Activated effector memory CD4-positive, alpha-beta T cell treated with anti-CD3 and anti-CD28 coated beads, Interleukin-2, amount 50 U/mL, for 16 hours (primary cell): ENCODE data around the gene MAPKAPK3.

Experiments used
- DNase-seq: peaks from one replicate; pipeline ENCODE4 v3.0.0-alpha.2; 2020

The MAPKAPK3 gene

DNA sequence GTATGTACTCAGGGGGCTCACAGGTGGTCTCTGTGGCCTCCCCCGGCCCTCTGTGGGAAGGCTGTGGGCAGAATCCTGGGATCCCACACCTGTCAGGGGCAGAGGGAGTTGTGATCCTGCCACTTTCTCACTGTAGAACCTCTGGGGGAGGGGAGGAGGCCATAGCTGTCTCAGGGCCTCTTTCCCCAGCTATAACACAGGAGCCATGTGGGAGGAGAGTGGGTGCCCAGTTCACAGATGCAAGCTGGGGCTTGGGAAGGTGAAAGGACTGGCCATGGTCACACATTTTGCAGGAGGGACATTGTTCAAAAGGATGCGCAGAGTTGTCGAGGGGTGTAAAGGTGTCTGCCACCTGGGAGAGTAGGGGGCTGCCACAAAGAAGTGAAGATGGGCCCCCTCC, 11.7 kb downstream of the MAPKAPK3 start:
- no peak for DNase-seq

DNA sequence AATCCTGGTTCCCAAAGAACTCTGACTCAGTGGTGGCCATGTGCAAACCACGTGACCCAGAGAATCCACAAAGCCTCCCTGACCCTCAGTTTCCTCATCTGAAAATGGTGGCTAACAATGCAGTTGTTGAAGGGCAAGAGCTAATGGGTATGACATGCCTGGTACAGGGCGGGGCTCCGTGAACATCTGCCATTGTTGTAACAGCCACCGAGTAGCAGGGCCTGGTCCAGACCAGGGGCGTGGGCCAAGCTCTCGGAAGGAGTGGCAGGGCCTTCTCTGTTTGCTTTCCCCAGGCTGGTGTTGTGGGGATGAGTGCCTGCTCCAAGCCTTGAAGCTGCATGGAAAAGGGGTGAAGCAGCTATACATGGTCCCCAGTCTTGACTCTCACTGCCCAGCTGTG, 13.4 kb downstream of the MAPKAPK3 start:
- no peak for DNase-seq

DNA sequence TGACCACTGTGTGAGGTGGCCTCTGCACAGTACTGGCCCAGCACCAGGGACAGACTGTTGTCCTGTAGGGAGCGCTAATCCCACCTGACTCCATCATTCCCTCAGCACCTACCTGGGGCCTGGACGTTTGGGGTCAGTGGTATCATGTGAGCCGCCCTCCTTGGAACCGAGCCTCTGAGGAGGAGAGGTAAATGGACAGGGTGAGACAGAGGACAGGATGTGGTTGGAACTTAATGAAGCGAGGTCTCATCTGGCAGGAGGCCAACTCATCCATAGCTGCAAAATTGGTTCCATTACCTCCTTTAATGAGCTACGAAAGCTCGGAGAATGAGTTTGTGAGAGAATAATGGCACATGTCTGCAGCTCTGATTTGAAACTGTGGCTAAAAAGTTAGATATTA, 13.9 kb downstream of the MAPKAPK3 start:
- no peak for DNase-seq

DNA sequence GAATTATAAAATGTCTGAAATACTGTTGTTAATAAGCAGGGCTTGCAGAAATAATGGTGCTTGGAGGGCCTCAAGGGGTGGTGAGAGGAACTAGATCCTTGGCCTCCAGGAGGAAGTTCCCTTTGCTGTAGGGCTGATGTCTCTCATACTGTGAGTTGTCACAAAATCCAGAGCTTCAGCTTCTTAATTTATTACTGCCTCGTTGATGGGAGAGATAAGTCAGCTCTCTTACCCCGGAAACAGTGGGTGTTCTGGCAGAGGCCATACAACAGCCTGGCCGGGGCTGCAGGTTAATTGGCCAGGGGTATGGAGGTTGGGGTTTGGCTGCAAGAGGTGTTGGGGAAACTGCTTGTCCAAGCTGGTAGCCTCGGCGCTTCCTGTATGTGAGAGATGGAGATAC, 15.5 kb downstream of the MAPKAPK3 start:
- DNase-seq: no peak

DNA sequence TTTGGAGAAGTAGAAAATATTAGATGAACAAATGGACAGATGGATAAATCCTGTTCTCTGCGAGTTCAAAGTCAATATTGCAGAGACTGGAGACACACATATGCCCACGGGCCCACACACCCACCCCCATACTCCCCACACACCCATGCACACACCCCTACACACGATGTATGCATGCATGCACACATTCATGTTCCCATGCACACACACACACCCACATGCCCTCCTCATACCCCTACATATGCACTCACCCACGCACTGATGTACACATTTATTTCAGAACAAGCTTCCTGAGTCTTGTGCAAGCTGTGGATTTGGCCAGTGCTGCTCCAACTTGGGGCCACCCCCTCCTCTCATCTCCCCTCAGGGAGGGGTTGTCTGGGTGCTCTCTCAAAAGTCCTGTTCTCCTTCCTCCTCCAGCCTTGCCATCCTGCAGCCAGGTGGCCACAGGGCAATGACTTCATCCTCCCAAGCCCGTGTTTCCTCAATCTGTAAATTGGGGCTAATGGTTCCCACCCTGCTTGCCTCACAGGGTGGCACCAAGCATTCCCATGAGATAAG, 16.4 kb downstream of the MAPKAPK3 start:
- no peak for DNase-seq

DNA sequence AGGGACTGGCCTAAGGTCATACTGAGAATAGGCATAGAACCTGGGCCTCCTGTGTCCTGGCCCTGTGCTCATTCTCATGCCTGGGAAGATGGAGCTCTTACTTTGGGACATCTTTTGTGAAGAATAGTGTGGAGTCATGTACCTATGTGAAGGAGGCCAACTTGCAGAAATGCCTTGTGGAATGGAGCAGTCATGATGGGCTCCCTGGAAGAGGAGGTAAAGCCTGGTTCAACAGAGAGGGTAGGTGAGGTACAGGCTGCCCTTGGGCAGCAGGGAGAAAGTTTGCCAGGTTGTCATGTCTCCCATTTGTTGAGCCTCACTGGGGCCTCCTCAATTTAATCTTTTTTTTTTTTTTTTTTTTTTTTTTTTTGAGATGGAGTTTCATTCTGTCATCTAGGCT, 18.1 kb downstream of the MAPKAPK3 start:
- no peak for DNase-seq

DNA sequence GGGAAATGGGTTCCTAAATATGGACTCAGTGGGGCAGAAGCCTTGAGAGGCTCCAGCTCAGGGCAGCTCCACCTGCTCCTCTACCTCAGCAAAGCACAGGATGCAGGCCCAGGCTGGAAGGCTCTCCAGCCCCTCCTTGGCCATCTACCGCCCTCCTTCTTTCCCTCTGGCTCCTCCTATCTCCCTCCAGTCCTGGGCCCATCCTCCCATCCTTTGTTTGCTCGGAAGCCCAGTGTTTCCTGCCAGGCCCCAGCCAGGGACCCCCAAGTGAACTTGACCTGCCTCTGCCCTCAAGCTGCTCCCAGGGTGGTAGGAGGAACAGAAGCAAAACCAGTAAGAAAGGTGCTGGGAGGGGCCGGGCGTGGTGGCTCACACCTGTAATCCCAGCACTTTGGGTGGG, 20.1 kb downstream of the MAPKAPK3 start:
- no peak for DNase-seq

DNA sequence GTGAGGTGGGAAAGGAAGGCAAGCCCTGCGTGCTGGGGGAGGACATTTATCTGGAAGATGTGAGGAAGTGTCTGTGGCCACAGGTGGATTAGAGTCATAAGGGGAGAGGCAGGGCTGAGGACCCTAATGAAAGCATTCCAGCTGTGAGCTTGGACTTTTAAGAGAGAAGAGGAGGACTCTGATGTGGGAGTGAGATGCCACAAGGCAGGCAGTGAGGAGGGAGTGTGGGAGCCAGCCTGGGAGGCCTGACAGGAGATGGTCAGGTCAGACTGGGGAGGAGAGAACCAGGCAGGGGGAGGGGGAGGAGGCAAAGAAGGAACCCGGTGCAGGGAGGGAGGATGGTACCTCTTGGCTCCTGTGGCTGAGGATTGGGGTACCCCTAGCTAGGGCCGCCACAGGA, 21.0 kb downstream of the MAPKAPK3 start:
- no peak for DNase-seq

DNA sequence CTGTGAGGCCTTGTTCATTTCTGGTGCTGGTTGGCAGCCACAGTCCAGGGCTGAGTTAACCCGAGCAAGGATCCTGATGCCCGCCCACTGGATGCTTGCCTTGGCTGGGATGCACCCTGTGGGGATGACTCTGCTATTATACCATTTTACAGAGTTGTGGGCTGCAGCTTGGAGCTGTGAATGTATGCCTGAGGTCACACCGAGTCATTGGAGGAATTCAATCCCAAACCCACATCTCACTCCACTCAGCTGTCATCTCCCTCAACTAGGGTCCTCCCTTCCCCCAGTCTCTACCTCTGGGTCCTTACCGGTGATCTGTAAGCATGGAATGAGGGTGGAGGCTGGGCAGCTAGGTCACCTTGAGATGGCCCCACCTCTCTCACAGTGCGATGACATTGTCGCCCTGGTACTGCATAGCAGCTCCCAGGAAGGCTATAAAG, 22.1 kb downstream of the MAPKAPK3 start:
- DNase-seq: no peak

DNA sequence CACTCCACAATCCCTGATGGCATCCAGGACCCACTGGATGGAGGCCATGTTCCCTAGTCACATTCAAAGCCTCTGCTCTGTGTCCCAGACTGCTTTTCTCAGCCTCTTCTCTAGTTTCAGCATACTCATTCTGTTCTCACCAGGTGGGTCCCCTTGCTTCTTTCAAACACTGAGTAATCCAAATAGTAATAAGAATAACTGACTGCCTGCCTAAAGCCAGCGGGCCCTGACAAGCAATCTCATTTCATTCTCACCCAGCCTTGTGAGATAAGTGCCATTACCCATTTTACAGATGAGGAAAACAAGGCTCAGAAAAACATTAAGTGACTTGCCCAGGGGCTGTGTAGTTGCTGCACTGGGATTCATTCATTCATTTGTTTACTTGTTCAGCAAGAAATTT, 25.4 kb downstream of the MAPKAPK3 start:
- no peak for DNase-seq

DNA sequence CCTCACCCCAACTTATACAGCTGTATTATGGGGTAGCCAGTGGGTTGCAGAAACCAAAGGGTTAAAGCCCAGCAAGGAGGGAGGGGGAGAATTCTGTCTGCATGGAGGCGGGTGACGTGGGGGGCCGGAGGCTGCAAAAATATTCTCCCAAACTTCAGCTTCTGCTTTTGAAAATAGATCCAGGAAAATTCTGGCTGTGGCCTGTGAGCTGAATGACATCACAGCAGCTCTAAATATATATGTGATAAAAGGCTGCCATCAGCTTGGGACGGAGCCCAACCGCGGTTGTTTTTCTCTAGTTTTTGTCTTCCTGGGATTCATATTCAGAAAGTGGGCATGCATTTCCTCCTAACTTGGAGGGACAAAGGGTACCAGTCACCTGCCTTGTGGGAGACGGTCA, 27.6 kb downstream of the MAPKAPK3 start:
- DNase-seq: no peak

DNA sequence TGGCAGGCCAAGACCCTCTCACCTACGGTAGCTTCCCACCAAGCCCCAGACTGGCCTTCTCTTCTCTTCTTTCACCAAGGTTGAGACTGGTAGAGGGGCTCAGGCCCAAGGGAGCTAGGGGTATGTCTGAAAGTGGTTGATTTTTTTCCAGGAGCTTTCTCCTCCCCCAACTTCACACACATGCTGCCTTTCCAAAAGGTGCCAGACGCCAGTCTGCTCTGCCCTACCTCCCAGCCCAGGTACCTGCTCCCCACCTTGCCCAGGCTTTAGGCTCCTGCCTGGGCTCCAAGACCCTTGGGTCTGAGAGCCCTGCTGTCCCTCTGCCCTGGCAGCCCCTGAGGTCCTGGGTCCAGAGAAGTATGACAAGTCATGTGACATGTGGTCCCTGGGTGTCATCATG, 28.4 kb downstream of the MAPKAPK3 start:
- no peak for DNase-seq

DNA sequence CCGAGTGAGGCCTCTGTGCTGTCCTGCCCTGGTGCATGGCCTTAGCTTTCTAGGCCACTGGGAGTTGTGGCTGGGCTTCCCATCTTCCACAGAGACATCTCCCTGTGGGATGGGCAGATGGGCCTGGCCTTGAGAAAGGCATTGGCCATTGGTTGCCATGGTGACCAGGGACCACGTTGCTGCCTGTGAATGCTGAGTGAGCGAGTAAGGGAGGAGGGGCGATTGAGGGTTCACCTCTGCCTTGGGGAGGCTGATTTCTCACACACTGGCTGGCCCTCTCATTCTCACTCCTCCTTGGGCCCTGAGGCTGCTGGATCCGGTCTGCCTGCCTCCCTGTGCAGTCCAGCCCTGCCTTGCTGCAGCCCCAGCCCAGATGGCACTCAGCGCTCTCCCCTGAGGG, 31.4 kb downstream of the MAPKAPK3 start:
- no peak for DNase-seq

DNA sequence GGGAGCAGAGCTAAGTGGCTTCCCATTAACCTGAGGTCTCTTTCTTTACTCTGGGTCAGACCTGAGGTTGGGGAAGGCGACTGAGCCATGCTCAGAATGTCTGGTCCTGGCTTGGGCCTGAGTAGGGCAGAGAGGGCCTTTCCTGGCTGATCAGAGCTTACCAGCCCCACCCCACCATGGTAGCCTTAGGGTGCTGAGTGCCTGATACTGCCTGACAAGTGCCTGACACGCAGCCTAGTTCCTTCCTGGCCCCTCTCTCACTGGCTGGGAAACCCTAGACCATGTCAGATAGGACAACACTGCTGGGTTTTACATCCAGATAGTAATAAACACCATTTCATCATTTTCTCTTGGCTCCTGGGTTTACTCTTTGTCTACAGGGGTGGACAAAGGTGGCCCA, 32.0 kb downstream of the MAPKAPK3 start:
- no peak for DNase-seq

DNA sequence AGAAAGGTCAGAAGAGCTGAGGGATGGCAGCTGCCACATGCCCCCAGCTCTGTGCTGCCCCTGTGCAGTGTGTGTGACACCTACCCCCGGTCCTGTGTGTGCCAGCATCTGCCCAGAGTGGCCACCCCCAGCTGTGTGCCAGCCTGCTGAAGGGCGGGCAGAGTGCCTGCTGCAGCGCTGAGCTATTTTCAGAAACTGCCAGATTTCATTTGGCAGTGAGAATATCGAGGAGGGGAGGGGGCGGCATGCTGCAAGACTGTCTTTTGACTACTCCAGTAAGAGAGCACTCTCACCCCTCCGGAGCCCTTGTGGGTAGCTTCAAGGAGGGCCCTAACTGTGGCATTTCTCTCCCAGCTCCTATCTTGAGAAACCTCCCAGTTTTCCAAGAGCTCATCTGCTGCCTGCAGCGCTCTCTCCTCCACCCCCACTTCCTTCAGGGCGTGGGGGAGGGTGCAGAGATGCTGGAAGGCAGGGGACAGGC, 32.5 kb downstream of the MAPKAPK3 start:
- DNase-seq: no peak

DNA sequence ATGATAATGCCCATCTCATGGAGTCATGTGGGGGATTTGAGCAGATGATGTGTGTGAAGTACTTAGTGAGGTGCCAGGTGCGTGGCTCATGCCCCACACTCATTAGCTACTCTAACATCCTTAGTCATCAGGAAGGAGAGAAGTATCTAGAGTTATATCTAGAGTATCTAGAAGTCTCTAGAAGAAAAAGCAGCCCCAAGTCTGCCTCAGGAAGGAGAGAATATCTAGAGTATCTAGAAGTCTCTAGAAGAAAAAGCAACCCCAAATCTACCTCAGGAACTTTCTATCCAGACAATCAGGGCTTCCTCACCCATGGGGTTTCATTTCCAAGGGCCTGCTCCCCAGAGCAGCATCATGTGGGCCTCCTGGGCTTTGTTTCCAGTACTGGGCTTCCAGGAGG, 33.1 kb downstream of the MAPKAPK3 start:
- no peak for DNase-seq

DNA sequence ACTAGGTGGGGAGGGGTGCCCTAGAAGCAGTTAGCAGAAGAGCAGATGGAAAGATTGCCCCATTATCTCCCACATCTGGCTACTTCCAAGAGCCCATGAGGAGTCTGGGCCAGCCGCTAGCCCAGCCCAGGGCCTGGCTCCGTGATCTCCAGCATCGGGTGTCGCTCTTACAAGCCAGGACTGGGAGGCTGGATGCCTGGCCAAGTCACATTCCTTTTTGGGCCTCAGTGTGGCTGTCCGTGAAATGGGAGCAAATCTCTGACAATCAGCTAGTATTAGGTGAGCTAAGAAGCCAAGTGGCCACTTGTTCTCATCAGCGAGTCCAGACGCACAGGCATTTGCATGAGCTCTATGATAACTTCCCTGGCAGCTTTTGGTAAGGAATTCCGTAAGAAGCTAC, 34.5 kb downstream of the MAPKAPK3 start:
- DNase-seq: no peak

DNA sequence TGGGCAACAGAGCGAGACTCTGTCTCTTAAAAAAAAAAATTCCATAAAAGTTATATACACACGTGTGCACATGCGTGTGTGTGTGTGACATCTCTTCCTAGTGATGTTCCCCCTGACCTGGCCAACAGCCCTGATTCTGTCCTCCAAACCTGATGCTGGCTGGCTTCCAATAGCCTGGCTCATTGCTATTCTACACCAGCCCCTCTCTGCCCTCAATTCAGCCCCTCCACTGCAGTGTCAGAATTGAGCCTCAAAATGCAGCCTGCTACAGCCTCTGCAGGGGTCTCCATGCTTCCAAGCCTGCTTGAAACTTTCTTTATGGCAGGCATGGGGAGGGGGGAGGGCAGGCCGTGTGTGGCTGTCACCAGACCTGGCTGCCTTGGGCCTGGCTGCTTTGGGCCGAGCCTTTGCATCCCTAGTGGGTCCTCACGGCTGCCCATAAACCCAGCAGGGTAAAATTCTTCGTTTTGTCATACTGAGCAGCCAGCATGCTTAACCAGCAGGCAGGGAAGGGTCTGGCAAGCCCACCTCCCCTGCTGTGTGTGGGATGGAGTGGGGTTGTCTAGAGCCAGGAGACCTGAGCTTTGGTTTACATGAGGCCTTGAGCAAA, 35.1 kb downstream of the MAPKAPK3 start:
- no peak for DNase-seq

DNA sequence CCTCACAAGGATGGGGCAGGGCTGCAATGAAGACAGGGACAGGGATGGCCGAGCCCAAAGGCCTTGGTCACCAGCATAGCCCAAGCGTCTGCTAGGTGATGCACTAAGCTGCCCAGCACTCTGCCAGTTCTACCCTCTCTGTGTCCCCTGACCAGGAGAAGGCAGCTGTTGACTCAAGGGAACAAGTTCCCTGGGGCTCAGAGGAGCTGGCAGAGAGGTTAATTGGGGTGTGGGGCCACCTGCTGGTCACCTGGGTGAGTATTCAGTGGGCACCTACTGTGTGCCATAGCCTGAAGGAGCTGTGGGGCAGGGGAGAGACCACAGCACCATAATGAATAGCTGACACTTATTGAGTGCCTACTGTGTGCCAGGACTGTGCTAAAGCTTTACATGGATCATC, 35.8 kb downstream of the MAPKAPK3 start:
- DNase-seq: peak; percentile 81

DNA sequence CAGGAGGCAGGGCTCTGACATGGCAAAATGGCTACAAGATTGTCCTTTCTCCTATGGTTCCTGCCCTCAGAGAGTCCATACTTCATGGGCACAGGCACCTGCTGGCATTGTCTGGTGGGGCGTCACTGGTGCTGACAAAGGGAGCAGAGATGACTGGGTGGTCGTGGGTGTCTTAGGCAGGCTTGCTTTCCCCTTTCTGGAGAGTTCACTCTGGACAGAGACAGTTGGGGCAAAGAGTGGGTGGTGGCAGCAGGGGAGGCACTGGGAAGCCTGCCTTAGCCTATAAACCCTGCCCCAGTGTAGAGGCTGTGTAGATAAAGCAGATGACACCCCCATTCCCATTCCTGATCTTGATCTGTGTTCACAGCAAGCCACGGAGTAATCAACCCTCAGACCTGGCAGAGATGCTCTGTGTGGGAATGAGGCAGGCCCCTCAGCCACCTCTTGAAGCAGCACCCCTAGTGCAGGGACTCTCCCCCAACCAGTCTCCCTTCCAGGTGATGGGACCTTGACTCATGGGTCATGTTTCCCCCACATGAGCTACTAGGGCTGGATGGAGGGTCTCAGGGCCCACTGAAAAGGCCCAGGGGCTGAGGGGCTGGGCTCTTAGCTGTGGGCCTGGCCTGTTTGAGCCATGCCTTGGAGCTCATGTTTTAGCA, 37.1 kb downstream of the MAPKAPK3 start:
- DNase-seq: no peak

DNA sequence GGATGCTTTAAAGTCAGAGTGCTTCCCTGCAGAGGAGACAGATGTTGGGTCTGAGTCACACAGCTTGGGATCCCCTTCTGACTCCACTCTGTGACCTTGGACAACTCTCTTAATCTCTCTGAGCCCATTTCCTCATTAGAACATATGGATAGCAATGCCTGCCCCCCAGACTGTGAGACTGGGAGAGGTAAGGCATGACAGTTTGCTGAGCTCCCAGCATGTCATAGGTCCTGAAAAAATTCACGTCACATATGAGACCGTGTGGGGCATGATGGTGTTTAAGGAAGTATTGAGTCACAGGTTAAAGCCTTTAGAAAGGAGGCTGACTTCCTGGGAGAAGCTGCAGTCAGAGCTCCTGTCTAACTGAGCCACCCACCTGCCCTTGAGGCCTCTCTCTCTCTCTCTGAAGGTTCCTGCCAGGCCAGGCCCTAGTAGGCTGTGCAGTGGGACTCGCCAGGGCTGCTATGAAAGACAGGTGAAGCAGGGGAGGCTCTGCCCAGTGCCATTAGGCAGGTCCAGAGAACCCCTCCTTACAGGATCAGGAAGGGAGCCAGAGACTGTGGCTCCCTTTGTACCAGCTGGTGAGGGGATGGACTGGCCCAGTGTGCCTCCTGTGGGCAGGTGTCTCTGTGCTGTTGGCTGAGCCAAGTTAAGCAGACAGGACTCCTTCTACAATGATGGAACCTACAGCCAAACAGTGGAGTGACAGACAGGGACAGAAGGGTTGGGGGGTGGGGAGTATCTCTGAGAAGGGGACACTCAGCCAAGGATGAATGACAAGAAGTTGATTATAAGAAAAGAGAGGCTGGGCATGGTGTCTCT, 38.3 kb downstream of the MAPKAPK3 start:
- no peak for DNase-seq

DNA sequence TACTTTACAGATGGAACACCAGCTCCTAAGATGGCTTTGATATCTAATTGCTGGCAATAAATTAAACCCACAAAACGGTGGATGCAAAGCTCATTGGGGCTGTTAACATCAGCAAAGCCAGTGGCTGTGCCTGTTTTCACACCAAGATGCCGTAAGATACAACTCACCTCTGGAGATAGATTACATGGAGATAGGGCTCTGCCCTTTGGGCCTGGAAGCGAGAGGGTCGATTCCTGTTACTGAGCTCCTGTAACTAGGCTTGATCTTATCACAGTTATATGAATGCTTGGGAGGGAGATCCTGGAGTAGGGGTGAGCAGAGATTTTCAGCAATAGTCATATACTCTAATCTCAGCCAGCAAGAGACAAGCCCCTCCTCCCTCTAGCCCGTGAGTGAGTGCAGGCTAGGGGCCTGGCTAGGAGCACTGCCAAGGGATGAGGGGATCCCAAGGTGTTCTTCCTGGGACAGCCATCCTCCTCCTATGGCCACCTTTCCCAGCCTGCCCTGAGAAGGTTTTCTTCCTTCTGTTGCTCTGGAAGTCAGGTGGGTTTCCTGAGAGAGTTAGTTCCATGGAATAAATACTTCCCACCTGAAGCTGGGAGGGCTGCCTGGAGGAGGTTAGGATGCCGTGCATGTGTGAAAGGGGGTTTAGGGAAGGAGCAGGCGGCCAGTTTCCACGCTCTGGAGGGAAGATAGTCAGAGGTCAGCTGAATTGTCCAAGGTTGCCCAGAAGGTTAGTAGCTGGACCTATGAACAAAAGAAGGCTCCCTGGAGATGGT, 39.7 kb downstream of the MAPKAPK3 start:
- no peak for DNase-seq

DNA sequence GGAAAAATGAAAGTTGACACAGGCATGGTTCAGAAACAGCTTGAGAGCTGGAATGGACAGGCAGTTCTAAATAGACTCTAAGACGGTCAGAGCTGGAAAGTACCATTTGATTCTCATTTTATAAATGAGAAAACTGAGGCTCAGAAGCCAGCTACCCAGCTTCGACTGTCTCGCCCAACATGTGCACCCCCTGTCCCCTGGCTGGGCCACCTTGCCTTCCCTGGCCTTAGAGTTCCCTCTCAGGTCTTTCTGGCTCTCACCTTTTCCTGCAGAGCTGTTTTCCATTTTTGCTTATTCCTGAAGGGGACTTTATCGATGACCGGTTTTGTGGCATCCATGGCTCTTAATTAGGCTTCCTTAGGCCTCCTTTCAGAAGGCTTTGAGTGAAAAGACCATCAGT, 40.5 kb downstream of the MAPKAPK3 start:
- DNase-seq: peak; percentile 42
